HT1080 (cell line): ENCODE measurements around the gene SHPK. TPM values are rescaled to one million over a fixed set of nuclear protein-coding genes. Genes with fewer than 3 reads are reported as not detected.

Source experiments
- DNase-seq: peaks from one replicate; pipeline ENCODE4 v3.0.0-alpha.2; 2015; ENCODE audit warnings: low read depth
- total RNA-seq: library from RNA; depleted of rRNA; stranded (reverse); fragments of >200 nt; shearing (Covaris generic); gene quantifications from 2 replicates; pipeline ENCODE4 v1.2.3, GENCODE V29; 2014

Gene SHPK
- total RNA-seq, 1 experiment from 2014 or later: 31.2 TPM

DNA sequence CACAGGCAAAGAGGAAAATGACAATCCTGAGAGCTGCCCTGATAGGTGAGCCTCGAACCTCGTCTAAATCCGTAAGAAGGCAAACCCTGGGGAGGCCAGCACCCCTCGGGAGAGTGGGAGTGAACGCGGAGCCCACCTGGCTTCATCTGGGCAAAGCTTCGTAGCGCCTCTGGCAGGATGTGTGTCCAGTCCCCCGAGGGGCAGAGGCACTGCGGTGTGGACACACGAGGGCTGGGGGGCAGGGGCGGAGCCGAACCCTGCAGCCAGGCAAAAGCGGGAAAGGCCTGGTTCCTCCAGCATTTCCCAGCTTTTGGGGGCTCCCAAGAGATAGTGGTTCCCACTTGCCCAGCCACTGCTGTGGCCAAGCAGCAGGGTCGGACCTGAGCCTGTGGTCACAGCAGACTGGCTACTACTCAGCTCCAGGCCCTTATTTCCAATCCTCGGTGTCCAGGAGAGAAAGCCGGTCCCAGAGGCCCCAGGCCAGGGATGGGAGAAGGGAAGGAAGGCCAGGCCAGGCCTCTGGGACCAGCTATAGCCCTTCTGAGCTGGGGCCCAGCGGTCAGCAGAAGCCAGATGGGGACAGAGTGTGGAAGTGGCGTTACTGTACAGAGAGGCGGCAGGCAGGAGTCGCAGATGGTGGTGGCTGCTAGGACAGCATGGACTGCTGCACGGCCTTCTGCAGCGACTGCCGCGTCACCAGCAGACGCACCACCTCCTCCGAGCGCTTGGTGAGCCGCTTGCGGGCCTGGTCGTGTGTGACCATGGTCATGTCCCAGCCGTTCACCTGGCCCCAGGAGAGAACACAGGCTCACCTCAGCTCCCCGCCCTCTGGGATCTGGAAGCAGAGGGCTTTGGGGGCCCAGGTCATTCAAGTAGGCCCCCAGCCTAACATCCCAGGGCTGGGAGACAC is 27.3 kb upstream of the SHPK start:
- DNase-seq: no peak

DNA sequence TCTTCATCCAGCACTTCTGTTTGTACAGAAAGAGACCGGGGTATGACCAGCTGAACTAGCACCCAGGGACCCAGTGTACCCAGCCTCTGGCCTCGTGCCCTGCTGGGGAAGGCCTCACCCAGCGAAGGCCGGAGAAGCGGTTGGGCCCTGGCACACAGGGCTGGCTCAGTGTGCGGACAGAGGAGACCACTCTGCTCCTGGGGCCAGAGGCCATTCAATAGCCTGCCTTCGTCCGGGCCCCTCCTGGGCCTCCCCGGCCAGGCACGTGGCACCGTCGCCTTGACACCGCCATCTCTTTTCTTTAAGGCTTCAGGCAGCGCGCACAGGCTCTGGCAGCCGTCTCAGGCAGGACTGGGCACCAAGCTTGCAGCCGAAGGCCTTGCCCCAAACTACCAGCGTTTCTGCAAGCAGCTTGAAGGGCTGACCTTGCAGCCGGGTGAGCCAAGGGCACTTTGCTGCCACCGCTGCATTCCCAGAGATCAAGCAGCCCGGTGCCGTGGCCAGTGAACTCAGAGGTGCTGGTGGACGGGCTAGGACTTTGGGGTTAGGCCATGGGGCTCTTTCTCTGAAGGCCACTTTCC is 24.4 kb upstream of the SHPK start:
- DNase-seq: no peak

GRCh38 chr17:3659541-3660111 is 23.6 kb upstream of the SHPK start:
- peak; percentile 84 for DNase-seq

- DNase-seq: no peak
Measured at GRCh38 chr17:3658784-3659449, 22.9 kb upstream of the SHPK start.

DNA sequence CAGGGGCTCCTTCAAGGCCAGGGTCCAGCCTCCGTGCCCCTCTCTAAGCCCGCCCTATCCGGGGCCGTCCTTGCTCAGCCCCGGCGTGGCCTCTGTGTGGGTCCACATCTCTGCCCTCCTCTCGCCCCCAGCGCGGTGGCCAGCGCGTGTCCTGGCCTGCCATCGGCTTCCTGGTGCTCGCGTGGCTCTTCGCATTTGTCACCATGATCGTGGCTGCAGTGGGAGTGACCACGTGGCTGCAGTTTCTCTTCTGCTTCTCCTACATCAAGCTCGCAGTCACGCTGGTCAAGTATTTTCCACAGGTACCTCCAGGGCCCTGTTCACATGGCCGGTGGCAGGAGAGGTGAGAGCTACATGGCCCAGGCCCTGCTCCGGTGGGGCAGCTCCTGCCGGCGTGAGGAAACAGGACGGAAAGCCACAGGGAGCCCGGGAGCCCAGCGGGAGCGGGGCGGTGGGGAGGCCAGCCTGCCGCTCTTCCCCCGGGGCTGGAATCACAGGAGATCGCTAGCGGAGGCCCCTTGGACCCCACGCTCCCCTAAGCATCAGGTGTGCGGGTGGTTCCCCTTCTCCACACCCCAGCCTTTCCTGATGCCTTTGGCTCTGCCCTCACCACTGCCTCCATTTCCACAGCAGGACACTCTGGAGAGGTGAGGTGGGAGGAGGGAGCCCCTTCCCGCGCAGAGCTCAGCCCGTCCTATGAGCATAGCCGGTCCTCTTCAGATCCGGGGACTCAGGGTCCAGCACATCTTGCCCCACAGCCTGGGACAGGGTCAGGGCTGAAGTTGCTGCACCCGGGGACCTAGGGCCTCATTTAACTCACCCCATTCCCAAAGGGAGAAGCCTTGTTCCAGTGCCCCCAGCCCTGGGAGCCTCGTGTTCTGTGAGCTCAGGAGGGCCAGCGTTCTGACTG is 22.1 kb upstream of the SHPK start:
- no peak for DNase-seq

- DNase-seq: no peak
Measured at GRCh38 chr17:3657588-3657869, 21.5 kb upstream of the SHPK start.

DNA sequence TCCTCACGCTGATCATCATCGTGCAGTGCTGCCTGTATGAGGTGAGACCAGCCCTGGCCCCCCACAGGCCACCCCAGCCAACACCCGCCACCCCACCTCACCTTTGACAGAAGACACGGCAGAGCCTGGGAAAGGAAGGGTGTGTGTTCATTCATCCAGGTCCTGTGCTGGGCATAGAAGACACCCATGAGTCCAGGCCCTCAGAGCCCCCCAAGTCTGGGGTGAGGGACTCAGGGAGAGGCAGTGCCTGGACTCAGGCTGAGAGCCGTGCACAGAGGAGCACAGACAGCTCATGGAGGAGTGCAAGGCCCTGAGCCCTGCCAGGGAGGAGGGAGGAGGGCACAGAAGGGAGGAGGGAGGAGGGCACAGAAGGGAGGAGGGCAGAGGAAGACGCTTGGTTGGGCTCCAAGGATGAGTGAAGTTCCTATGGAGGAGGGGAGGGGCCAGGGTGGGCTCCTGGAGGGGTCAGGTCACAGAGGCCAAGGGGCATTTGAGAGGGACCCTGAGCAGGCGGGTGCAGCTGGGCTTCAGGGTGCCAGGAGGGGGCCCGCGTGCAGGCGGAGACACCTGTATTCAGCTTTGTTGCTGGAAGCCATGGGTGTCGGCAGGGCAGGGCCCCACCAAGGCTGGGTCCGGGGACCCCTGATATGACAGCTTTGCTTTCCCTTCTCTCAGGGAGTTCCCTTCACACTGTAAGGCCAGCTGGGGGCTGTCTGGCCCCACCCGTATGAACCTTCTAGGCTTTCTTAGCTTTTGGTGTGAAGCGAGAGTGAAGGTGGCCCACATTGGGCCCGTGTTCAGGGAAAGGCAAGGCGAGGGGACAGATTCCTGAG is 20.9 kb upstream of the SHPK start:
- no peak for DNase-seq

DNA sequence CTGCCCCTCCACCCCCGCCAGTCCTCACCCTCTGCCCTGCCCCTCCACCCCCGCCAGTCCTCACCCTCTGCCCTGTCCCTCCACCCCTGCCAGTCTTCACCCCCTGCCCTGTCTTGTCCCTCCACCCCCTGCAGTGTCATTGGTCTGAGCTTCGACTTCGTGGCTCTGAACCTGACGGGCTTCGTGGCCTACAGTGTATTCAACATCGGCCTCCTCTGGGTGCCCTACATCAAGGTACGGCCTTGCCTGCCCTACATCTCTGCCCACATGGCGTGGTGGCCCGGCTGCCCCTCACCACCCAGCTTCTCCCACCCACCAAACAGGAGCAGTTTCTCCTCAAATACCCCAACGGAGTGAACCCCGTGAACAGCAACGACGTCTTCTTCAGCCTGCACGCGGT is 20.3 kb upstream of the SHPK start:
- DNase-seq: no peak

GRCh38 chr17:3655766-3656165 is 19.7 kb upstream of the SHPK start:
- DNase-seq: no peak

- DNase-seq: peak; percentile 40
Measured at GRCh38 chr17:3647769-3648555, 11.9 kb upstream of the SHPK start.

DNA sequence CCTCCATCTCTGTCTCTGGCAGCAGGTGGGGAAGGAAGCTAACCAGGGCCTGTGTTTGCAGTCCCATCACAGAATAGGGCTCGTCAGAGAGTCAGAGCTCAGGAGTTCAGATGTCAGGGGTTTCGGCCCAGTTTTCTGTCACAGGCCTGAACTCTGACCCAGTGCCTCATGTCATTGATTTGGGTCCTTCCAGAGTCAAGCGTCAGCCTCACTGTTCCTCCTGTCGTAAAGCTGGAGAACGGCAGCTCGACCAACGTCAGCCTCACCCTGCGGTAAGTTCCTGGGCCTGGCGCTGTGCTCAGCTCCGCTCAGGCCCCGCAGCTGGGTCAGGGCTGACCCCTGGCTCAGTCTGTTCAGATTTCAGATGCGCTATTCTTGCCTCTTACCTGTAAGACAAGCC is 11.2 kb upstream of the SHPK start:
- DNase-seq: no peak

DNA sequence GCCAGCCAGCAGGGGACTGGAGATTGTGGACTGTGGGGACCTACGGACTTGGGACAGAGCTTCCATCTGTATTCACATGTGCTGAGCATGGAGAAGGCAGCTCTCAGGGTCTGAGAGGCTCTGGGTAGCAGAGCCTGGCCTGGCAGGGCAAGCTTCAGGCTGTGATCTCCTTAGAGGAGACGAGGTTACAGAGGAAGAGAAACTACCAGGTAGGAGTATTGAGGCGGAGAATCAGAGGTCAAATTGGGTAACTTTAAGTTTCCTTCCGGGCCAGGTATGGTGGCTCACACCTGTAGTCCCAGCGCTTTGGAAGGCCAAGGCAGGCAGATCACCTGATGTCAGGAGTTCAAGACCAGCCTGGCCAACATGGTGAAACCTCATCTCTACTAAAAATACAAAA is 9.3 kb upstream of the SHPK start:
- no peak for DNase-seq

DNA sequence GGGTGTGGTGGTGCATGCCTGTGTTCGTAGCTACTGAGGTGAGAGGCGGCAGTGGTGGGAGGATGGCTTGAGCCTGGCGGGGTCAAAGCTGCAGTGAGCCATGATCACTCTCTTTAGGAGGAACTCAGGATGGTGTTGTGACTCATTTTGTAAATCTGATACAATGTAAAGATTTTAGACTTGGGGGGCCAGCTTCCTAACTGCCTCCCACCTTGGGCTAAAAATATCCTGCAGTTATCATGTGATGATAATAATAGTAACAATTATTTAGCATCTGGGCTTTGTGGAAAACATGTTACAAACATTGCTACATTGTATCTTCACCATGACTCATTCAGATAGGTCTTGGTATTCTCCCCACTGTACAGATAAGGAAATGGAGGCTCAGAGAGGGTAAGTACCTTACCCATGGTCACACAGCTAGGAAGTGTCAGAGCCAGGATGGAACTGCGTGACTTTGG is 7.9 kb upstream of the SHPK start:
- DNase-seq: no peak

- DNase-seq: no peak
Measured at GRCh38 chr17:3641717-3642486, 5.9 kb upstream of the SHPK start.

- no peak for DNase-seq
Measured at GRCh38 chr17:3641014-3641413, 5.0 kb upstream of the SHPK start.

- peak; percentile 50 for DNase-seq
Measured at GRCh38 chr17:3639981-3640596, 4.0 kb upstream of the SHPK start.

DNA sequence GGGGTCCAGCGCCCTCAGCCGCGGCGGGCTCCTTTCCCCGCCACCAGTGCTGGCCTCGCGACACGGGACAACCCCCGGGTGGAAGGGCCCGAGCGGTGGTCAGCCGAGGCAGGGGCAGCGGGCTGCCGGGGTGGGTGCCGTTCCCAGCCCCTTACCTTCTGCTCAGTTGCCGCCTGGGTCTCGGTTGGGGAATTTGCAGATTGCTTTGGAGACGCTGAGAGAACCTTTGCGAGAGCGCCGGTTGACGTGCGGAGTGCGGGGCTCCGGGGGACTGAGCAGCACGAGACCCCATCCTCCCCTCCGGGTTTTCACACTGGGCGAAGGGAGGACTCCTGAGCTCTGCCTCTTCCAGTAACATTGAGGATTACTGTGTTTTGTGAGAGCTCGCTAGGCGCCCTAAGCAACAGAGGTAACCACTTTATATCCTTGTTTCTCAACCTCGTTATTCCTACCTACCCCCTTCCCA is 891 bp upstream of the SHPK start:
- DNase-seq: no peak
